Neural cell (in vitro differentiated cells): ENCODE data around the gene EXOC1L. TPM values are rescaled to one million over a fixed set of nuclear protein-coding genes. Genes with fewer than 3 reads are reported as not detected.

ENCODE experiments used
- H2AFZ ChIP-seq: fragments of 200-600, 300-800 bp; sonication (generic), shearing (Covaris generic); 2 replicates; pipeline ENCODE4 v1.6.0; 2014; ENCODE audit warnings: low read depth, mild to moderate bottlenecking, antibody characterized with exemption, low read length, moderate library complexity
- H3F3A ChIP-seq: fragments of 200-600 bp; shearing (Covaris generic); 2 replicates; pipeline ENCODE4 v1.6.1; 2016; ENCODE audit warnings: mild to moderate bottlenecking, moderate library complexity, mixed read lengths, antibody characterized with exemption, low read length; ENCODE audit not compliant: insufficient read depth, poor library complexity, severe bottlenecking
- H3K27ac ChIP-seq: fragments of 200-600, 300-800 bp; sonication (generic), shearing (Covaris generic); 2 replicates; pipeline ENCODE4 v1.5.1; 2014; ENCODE audit warnings: mild to moderate bottlenecking, low read length, moderate library complexity
- H3K27me3 ChIP-seq: fragments of 300-800, 200-600 bp; sonication (generic), shearing (Covaris generic); 2 replicates; pipeline ENCODE4 v1.6.0; 2014; ENCODE audit warnings: mild to moderate bottlenecking, low read depth, low read length, moderate library complexity; ENCODE audit not compliant: insufficient read depth
- H3K36me3 ChIP-seq: fragments of 300-800, 200-600 bp; sonication (generic), shearing (Covaris generic); 2 replicates; pipeline ENCODE4 v1.5.1; 2014; ENCODE audit warnings: mild to moderate bottlenecking, antibody characterized with exemption, low read length, moderate library complexity; ENCODE audit not compliant: insufficient read depth
- H3K4me2 ChIP-seq: fragments of 300-800, 200-600 bp; sonication (generic), shearing (Covaris generic); 2 replicates; pipeline ENCODE4 v1.6.0; 2014; ENCODE audit warnings: mild to moderate bottlenecking, low read length
- H3K4me3 ChIP-seq: fragments of 300-800, 200-600 bp; sonication (generic), shearing (Covaris generic); 2 replicates; pipeline ENCODE4 v1.5.1; 2014; ENCODE audit warnings: mild to moderate bottlenecking, low read length, moderate library complexity
- H3K79me2 ChIP-seq: fragments of 200-600 bp; shearing (Covaris generic); replicated peaks from 2 replicates; pipeline ENCODE4 v1.6.0; 2014; ENCODE audit warnings: mild to moderate bottlenecking, low read length, moderate library complexity; ENCODE audit not compliant: insufficient read depth
- H3K9ac ChIP-seq: fragments of 300-800, 200-600 bp; sonication (generic), shearing (Covaris generic); 2 replicates; pipeline ENCODE4 v1.6.1; 2016; ENCODE audit warnings: mild to moderate bottlenecking, low read length, mixed read lengths
- H3K9me2 ChIP-seq: fragments of 200-600 bp; shearing (Covaris generic); 2 replicates; pipeline ENCODE4 v1.6.1; 2016; ENCODE audit warnings: mild to moderate bottlenecking, low read length, mixed read lengths; ENCODE audit not compliant: insufficient read depth
- H3K9me3 ChIP-seq: fragments of 200-600, 300-800 bp; sonication (generic), shearing (Covaris generic); 2 replicates; pipeline ENCODE4 v1.6.1; 2016; ENCODE audit warnings: mild to moderate bottlenecking, mixed run types, low read length, moderate library complexity, mixed read lengths
- H4K20me1 ChIP-seq: fragments of 200-600 bp; shearing (Covaris generic); 2 replicates; pipeline ENCODE4 v1.6.1; 2016; ENCODE audit warnings: mild to moderate bottlenecking, mixed run types; ENCODE audit not compliant: insufficient read depth
- EP300 ChIP-seq: fragments of 450-650 bp; conservative IDR thresholded peaks from 2 replicates; pipeline ENCODE4 v1.6.1; 2014; ENCODE audit warnings: antibody characterized with exemption, mild to moderate bottlenecking, moderate library complexity; ENCODE audit not compliant: poor library complexity, severe bottlenecking
- EZH2 ChIP-seq: fragments of 200-600, 300-800 bp; shearing (Covaris generic), sonication (generic); IDR thresholded peaks from 2 replicates; pipeline ENCODE4 v1.6.1; 2014; ENCODE audit warnings: antibody characterized with exemption, low read length, borderline replicate concordance, mild to moderate bottlenecking; ENCODE audit not compliant: insufficient read depth, poor library complexity, severe bottlenecking
- MXI1 ChIP-seq: fragments of 450-650 bp; conservative IDR thresholded peaks from 2 replicates; pipeline ENCODE4 v1.6.1; 2014; ENCODE audit warnings: antibody characterized with exemption, mild to moderate bottlenecking; ENCODE audit not compliant: poor library complexity, severe bottlenecking
- POLR2AphosphoS5 ChIP-seq: IDR thresholded peaks from 2 replicates; pipeline ENCODE4 v1.6.1; 2012
- RAD21 ChIP-seq: fragments of 450-650 bp; conservative IDR thresholded peaks from 2 replicates; pipeline ENCODE4 v1.6.1; 2014; ENCODE audit warnings: antibody characterized with exemption, mild to moderate bottlenecking, moderate library complexity
- SMC3 ChIP-seq: fragments of 450-650 bp; conservative IDR thresholded peaks from 2 replicates; pipeline ENCODE4 v1.6.1; 2014; ENCODE audit warnings: antibody characterized with exemption, mild to moderate bottlenecking, moderate library complexity; ENCODE audit not compliant: poor library complexity
- TAF1 ChIP-seq: IDR thresholded peaks from 2 replicates; pipeline ENCODE4 v1.6.1; 2012; ENCODE audit warnings: low read depth
- polyA plus RNA-seq: library from polyadenylated mRNA; depleted of rRNA; stranded (reverse); fragments of >200 nt; gene quantifications from 2 replicates; pipeline ENCODE4 v1.2.3, GENCODE V29; 2014
- TF ChIP-seq, protein P1 (sequence below): fragments of 450-650 bp; IDR thresholded peaks from 2 replicates; pipeline ENCODE4 v1.5.1; 2014; ENCODE audit warnings: antibody characterized with exemption, mild to moderate bottlenecking, moderate library complexity; ENCODE audit not compliant: poor library complexity, severe bottlenecking
- TF ChIP-seq, protein P2 (sequence below): IDR thresholded peaks from 2 replicates; pipeline ENCODE4 v1.6.1; 2012; ENCODE audit warnings: borderline replicate concordance

The EXOC1L gene
- polyA plus RNA-seq, 1 donor from 2014 or later: not detected

DNA sequence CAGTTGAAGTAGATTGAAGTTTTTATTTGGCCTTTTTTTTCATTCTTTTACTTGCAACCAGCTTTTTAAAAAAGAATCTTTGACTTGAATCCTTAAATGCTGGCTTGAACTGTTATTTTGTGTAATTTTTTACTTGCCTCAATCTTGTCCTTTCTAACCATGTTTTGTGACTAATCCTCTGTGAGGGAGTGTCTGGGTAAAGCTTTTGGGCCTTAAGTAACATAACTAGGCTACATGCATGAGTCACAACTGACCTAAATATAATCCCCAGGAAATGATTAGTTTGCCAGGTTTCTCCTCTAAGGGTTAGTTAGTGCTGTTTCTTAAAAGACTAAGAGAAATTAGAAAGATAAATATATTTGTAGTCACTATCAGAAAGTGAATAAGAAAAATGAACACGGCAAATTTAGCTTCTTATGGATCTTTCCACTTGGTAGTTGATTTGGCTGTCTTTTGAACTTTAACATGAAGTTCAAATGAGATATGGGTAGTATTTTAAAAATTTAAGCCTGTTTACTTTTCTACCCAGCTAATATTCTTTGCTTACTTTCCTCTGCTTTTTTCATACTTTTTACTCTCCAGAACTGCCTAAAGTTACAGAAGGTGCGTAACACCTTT, 46.8 kb downstream of the EXOC1L start:
- Histone ChIP-seq H3K27ac (no peak overlapping the region), H3K79me2 (no peaks in the 10 kb centered on the region), H3K36me3 (peaks cover 16% of the 10 kb centered on the region), H3K4me2 (no peak overlapping the region), H3K4me3 (no peak overlapping the region), H2AFZ (no peak overlapping the region), H3K27me3 (no peaks in the 10 kb centered on the region), H4K20me1 (no peaks in the 10 kb centered on the region), H3F3A (no peaks in the 10 kb centered on the region), H3K9ac (no peak overlapping the region), H3K9me2 (no peaks in the 10 kb centered on the region), H3K9me3 (no peaks in the 10 kb centered on the region)
- TF ChIP-seq MXI1: no peak
- TF ChIP-seq EZH2: no peak
- no peak for TF ChIP-seq RAD21
- TF ChIP-seq EP300: no peak
- TF ChIP-seq, protein P1, sequence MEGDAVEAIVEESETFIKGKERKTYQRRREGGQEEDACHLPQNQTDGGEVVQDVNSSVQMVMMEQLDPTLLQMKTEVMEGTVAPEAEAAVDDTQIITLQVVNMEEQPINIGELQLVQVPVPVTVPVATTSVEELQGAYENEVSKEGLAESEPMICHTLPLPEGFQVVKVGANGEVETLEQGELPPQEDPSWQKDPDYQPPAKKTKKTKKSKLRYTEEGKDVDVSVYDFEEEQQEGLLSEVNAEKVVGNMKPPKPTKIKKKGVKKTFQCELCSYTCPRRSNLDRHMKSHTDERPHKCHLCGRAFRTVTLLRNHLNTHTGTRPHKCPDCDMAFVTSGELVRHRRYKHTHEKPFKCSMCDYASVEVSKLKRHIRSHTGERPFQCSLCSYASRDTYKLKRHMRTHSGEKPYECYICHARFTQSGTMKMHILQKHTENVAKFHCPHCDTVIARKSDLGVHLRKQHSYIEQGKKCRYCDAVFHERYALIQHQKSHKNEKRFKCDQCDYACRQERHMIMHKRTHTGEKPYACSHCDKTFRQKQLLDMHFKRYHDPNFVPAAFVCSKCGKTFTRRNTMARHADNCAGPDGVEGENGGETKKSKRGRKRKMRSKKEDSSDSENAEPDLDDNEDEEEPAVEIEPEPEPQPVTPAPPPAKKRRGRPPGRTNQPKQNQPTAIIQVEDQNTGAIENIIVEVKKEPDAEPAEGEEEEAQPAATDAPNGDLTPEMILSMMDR: no peak
- no peak for TF ChIP-seq SMC3
- no peak for TF ChIP-seq POLR2AphosphoS5
- no peak for TF ChIP-seq TAF1
- TF ChIP-seq, protein P2, sequence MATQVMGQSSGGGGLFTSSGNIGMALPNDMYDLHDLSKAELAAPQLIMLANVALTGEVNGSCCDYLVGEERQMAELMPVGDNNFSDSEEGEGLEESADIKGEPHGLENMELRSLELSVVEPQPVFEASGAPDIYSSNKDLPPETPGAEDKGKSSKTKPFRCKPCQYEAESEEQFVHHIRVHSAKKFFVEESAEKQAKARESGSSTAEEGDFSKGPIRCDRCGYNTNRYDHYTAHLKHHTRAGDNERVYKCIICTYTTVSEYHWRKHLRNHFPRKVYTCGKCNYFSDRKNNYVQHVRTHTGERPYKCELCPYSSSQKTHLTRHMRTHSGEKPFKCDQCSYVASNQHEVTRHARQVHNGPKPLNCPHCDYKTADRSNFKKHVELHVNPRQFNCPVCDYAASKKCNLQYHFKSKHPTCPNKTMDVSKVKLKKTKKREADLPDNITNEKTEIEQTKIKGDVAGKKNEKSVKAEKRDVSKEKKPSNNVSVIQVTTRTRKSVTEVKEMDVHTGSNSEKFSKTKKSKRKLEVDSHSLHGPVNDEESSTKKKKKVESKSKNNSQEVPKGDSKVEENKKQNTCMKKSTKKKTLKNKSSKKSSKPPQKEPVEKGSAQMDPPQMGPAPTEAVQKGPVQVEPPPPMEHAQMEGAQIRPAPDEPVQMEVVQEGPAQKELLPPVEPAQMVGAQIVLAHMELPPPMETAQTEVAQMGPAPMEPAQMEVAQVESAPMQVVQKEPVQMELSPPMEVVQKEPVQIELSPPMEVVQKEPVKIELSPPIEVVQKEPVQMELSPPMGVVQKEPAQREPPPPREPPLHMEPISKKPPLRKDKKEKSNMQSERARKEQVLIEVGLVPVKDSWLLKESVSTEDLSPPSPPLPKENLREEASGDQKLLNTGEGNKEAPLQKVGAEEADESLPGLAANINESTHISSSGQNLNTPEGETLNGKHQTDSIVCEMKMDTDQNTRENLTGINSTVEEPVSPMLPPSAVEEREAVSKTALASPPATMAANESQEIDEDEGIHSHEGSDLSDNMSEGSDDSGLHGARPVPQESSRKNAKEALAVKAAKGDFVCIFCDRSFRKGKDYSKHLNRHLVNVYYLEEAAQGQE: no peak

DNA sequence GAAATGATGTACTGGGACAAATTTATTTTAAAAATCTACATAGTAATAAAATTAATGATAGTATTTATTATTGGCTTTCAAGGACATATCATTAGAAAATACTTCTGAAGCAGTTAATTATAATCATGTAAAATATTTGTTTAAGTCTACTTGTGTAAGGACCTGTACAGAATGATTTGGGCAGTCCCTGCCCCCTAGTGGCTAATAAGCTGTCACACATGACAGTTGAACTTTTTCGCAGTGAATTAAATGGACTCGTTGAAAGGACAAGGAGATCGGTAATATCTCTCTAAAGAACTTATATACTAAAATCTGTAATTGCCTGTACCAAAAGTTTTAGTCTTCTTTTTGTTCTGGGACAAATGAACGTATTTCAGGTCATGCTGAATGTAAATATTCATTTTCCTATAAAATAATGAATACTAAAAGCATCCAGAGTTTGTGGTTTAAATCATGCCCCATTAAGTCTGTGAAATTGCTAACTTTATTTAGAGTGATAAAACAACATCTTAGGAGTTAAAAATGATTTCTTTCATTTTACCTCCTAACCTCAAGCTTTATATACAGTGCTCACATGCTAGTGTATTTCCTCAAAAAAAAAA, 47.5 kb downstream of the EXOC1L start:
- Histone ChIP-seq H3K79me2 (no peaks in the 10 kb centered on the region), H4K20me1 (no peaks in the 10 kb centered on the region), H3F3A (no peaks in the 10 kb centered on the region), H3K27ac (no peak overlapping the region), H3K9me3 (no peaks in the 10 kb centered on the region), H3K9me2 (no peaks in the 10 kb centered on the region), H3K27me3 (no peaks in the 10 kb centered on the region), H3K9ac (no peak overlapping the region), H3K36me3 (peaks cover 16% of the 10 kb centered on the region), H3K4me3 (no peak overlapping the region), H2AFZ (no peak overlapping the region), H3K4me2 (no peak overlapping the region)
- TF ChIP-seq RAD21 (peak; percentile 73), SMC3 (peak; percentile 69), MXI1 (no peak), EP300 (no peak)
- TF ChIP-seq, protein P1: peak; percentile 69
